Posterior vena cava (tissue), 2 donors: Measurements from ENCODE around the gene DIPK1C. TPM values are rescaled to one million over a fixed set of nuclear protein-coding genes. Genes with fewer than 3 reads are reported as not detected.

ENCODE experiments used
- DNase-seq: peaks from one replicate; pipeline ENCODE4 v3.0.0-alpha.2; 2020; ENCODE audit warnings: low spot score
- intact Hi-C, 2 donors: fragments of 100-400 bp; cut with DNase I; formaldehyde crosslinking; loops; one replicate each; pipeline versions ENCODE4 v1.14.1 to v1.14.2; 2022 to 2023
- total RNA-seq, 2 donors: library from RNA; stranded (reverse); fragmentation: NEBNext Ultra II Directional; extraction: Animal tissue kit (Norgen Biotek cat#: 25700); gene quantifications; one replicate each; pipeline ENCODE4 v1.2.1, GENCODE V29; 2021
- donor health status: DM: yes; HTN: yes; CAD: no.
- donor health status: DM: yes; HTN: yes; CAD: no.

Gene DIPK1C
- total RNA-seq, 2 donors from 2014 or later = not detected

GRCh38 chr18:74456349-74457042, 612 bp downstream of the DIPK1C start:
- intact Hi-C loops = no loop called here
- DNase-seq = no peak

GRCh38 chr18:74456017-74456348, 1.1 kb downstream of the DIPK1C start:
- intact Hi-C loops = no loop called here
- DNase-seq = no peak

- no peak for DNase-seq
- intact Hi-C loops = no loop called here
Observed at GRCh38 chr18:74455386-74455785, 1.7 kb downstream of the DIPK1C start.

- DNase-seq = no peak
- intact Hi-C loops = loop anchor here in 1 of 2 donors (5.0 kb wide), 1 partner anchor 638 kb away; no protein-coding TSS in a partner anchor
Observed at GRCh38 chr18:74454279-74454751, 2.8 kb downstream of the DIPK1C start.

- intact Hi-C loops = loop anchor here in 1 of 2 donors (2.0 to 5.0 kb wide), 2 partner anchors 71 to 639 kb away; no protein-coding TSS in a partner anchor
Observed at GRCh38 chr18:74453642-74454198, 3.4 kb downstream of the DIPK1C start.

GRCh38 chr18:74453016-74453566, 4.0 kb downstream of the DIPK1C start:
- intact Hi-C loops = loop anchor here in 1 of 2 donors (2.0 to 5.0 kb wide), 2 partner anchors 72 to 639 kb away; no protein-coding TSS in a partner anchor
- no peak for DNase-seq

More at GRCh38 chr18:74453642-74454198, 3.4 kb downstream of the DIPK1C start:
- no peak for DNase-seq

- DNase-seq = no peak
- intact Hi-C loops = loop anchor here in 1 of 2 donors (5.0 kb wide), 1 partner anchor 641 kb away; no protein-coding TSS in a partner anchor
Observed at GRCh38 chr18:74451148-74451547, 6.0 kb downstream of the DIPK1C start.

GRCh38 chr18:74450626-74451025, 6.5 kb downstream of the DIPK1C start:
- intact Hi-C loops = loop anchor here in 1 of 2 donors (5.0 kb wide), 1 partner anchor 642 kb away; no protein-coding TSS in a partner anchor
- no peak for DNase-seq

- DNase-seq = no peak
- intact Hi-C loops = no loop called here
Observed at GRCh38 chr18:74447404-74448152, 9.5 kb downstream of the DIPK1C start.

GRCh38 chr18:74446631-74447403, 10.3 kb downstream of the DIPK1C start:
- peak; percentile 79 for DNase-seq
- intact Hi-C loops = no loop called here

- no peak for DNase-seq
- intact Hi-C loops = no loop called here
Observed at GRCh38 chr18:74446178-74446577, 10.9 kb downstream of the DIPK1C start.

- no peak for DNase-seq
Observed at GRCh38 chr18:74445585-74445984, 11.5 kb downstream of the DIPK1C start.

GRCh38 chr18:74444104-74444503, 13.0 kb downstream of the DIPK1C start:
- intact Hi-C loops = no loop called here
- DNase-seq = no peak

More at GRCh38 chr18:74445585-74445984, 11.5 kb downstream of the DIPK1C start:
- intact Hi-C loops = no loop called here

- intact Hi-C loops = no loop called here
- DNase-seq = no peak
Observed at GRCh38 chr18:74440808-74441427, 16.2 kb downstream of the DIPK1C start.

- no peak for DNase-seq
- intact Hi-C loops = no loop called here
Observed at GRCh38 chr18:74438091-74438490, 19.0 kb downstream of the DIPK1C start.

GRCh38 chr18:74436158-74436769, 20.8 kb downstream of the DIPK1C start:
- no peak for DNase-seq
- intact Hi-C loops = no loop called here

- intact Hi-C loops = no loop called here
- DNase-seq = no peak
Observed at GRCh38 chr18:74435740-74436139, 21.4 kb downstream of the DIPK1C start.

- DNase-seq = no peak
- intact Hi-C loops = no loop called here
Observed at GRCh38 chr18:74434466-74434865, 22.6 kb downstream of the DIPK1C start.
